Activated T-cell treated with anti-CD3 and anti-CD28 coated beads, Interleukin-2, amount 50 U/mL, for 48 hours (primary cell): ENCODE measurements around the gene SEPTIN14.
"Not testable (repeated sequence)": the region's sequence is repeated elsewhere in the genome, so short reads cannot be mapped to it uniquely, and the experiment has no call there.

Source experiments
- DNase-seq, 2 experiments: peaks; one replicate each; pipeline ENCODE4 v3.0.0-alpha.2; 2020

The SEPTIN14 gene

DNA sequence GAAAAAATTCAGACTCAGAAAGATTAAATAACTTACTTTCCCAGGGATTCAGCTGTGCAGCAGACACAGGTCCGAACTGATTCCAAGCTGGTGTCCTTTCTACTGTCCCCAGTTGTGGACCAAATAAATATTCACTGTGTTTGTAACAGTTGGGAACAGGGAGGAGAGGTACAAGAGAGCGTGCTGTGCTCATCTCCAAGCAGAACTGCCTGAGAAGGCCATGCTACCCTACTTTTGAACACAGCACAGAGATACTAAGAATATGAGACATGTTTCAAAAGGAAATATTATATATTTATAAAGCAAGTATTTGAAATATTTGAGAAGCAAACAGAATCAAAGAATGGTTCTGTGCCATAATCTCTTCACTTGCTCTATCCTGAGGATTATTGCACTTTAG lies at the start of gene SEPTIN14:
Gene SEPTIN14 (minus strand): TSS at position 101 of the 400 bp plus-strand sequence. CDS start 756 bp downstream, outside the sequence.
- not testable (repeated sequence) for DNase-seq

DNA sequence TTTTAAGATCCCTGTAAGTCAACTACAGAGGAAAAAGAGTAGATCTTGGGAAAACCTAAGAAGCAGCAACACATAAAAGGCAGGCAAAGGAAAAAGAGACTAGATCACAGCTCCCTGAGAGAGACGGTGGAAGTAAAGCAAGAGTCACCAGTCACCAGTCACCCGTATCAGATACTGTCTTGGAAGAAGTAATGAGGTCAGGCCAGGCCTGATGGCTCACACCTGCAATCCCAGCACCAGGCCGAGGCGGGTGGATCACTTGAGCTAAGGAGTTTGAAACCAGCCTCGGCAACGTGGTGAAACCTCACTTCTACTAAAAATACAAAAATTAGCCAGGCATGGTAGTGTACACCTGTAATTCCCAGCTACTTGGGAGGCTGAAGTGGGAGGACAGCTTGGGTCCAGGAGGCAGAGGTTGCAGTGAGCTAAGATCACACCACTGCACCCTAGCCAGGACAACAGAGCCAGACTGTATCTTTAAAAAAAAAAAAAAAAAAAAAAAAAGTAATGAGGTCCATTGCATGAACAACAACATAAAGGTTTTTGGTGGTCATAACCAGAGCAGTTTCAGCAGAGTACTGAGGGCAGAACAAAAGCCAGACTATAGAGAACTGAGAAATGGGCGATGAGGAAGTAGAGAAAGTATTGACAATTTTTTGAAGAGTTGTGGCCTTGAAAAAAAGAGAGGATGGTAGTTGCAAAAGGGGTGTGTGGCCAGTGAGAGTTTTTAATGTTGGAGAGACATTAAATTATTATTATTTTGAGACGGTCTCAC lies 41.6 kb upstream of the SEPTIN14 start:
- no peak for DNase-seq

DNA sequence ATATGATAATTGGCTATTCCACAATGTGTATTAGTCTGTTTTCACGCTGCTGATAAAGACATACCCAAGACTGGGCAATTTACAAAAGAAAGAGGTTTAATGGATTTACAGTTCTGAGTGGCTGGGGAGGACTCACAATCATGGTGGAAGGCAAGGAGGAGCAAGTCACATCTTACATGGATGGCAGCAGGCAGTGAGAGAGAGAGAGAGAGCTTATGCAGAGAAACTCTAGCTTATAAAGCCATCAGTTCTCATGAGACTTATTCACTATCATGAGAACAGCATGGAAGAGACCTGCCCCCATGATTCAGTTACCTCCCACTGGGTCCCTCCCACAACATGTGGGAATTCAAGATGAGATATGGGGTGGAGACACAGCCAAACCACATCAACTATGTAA lies 38.5 kb upstream of the SEPTIN14 start:
- not testable (repeated sequence) for DNase-seq

DNA sequence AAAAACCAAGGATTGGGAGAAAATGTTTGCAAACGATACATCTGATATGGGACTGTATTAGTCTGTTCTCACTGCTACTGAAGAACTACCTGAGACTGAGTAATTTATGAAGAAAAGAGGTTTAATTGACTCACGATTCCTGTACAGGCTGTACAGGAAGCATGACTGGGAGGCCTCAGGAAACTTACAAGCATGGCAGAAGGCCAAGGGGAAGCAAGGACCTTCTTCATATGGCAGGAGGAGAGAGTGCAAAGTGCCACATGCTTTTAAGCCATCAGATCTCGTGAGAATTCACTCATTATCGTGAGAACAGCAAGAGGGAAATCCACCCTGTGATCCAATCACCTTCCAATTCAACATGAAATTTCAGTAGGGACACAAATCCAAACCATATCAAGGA lies 35.7 kb upstream of the SEPTIN14 start:
- no peak for DNase-seq

DNA sequence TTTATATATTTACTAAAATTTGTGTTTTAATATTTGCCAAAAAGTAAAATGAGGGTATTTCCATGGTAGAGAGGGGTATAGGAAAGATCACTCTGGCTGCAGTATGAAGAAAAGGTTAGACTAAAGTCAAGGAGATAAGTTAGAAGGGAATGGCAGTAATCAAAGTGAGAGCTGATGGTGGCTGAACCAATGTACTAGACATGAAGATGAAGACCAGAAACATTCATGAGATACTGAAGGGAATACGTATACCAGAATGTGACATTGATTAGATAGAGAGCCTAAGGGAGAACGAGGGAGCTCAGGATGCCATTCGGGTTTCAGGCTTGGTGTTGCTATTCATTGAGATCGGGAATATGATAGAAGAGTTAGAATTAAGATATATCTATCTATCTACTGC lies 32.5 kb upstream of the SEPTIN14 start:
- DNase-seq: no peak

DNA sequence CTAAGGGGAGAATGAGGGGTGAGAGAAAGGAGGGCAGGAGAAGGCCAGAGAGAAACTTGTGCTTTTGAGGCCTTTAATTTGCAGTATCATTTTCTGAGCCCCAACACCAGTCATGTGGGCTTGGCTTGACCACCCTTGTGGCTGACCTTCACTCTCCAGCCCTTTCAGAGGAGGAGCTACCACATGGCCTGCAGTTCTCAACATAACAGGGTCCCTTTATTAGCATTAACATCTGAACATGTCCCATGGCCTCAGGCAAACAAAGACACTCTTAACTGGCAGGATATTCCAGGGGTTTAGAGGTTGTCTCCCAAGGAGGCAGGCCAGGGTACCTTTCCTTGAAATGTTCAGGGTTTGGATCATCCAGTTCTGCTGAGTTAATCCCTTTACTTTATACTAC lies 31.4 kb upstream of the SEPTIN14 start:
- no peak for DNase-seq

DNA sequence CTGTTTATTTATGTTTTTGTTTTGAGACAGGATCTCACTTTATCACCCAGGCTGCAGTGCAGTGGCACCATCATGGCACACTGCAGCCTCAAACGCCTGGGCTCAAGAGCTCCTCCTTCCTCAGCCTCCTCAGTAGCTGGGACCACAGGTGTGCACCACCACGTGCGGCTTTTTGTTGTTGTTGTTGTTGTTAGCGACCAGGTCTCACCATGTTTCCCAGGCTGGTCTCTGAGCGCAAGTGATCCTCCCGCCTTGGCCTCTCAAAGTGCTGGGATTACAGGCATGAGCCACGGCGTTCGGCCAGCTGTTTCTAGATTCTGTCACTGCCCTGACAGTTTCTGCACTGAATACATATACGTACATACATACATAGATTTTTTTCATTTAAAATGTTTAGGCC lies 25.8 kb upstream of the SEPTIN14 start:
- DNase-seq: not testable (repeated sequence)

DNA sequence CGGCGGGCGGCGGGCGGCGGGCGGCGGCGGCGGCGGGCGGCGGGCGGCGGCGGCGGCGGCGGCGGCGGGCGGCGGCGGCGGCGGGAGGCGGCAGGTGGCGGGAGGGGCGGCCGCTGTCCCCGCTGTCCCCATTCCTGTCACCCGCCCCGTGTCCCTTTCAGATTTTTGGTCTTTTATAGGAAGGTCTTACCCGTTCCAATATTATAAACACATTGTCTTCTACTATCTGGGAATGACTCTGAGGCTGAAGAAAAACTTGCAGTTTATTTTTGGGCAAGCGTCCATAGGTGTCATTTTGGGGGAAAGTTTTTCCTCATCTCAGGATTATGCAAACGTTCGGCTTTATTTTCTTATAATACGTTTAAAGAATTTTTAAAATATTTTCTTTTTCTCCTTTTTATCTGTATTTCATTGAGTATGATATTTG lies 25.3 kb upstream of the SEPTIN14 start:
- DNase-seq: peak in 1 of 2 experiments; percentile 23

DNA sequence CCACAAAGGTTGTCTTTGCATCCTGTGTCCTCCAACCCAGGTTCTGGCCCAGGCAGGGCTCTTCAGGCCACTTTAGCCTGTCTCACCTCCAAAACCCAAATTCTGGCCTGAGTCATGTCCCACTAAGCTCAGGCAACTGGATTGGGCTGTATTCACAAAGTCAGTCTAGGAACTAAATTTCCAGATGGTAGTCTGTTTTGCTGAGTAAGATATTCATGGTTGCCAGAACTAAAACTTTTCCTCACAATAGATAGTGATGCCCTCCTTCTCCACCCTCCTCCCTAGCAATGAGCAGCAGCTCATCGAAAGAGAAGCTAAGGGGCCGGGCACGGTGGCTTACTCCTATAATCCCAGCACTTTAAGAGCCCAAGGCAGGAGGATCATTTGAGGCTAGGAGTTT lies 21.8 kb upstream of the SEPTIN14 start:
- DNase-seq: no peak

DNA sequence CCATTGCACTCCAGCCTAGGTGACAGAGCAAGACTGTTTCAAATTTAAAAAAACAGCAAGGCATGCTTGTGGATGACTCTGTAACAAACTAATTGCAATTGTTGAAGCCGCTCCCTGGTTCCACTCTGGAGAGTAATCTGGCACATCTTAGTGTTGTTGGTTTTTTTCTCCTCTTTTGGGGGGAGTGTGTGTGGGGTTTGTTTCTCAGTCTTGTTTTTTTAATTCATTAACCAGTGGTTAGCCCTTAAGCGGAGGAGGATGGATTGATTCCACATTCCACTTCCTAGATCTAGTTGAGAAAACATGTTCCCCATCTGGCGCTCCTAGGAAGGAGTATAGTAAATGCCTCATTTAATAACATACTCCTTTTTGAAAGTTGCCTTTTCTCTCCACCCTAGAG lies 16.1 kb upstream of the SEPTIN14 start:
- no peak for DNase-seq

DNA sequence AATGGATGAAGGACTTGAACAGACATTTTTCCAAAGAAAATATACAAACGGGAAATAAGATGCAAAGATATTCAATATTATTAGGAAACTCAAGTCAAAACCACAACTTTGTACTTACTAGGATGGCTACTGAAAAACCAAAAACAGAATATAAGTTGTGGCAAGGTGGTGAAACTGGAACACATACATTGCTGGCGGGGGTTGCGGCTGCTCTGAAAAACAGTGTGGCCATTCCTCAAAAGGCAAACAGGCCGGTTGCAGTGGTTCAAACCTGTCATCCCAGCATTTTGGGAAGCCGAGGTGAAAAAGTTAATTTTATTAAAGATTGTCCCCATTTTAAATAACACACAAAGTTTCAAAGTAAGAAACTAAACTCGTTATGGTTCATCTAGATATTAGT lies 14.8 kb upstream of the SEPTIN14 start:
- DNase-seq: no peak

DNA sequence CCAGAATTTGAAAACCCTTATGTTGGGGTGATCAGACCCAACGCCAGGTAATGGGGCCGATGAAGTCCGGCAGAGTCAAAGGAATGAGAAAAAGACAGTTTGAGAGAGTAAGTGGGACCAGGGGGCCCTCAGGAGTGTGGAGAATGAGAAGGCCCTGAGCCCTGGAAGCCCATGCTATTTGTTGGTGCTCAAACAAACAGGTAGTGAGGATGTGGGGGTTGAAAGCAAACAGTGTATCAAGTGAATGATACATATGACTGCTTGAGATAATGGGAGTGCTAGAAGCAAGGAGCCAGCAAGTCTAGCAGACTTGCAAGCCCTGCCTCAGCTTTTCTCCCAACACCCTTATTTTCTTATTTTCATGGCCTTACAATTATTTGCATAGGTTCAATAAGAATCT lies 11.2 kb upstream of the SEPTIN14 start:
- DNase-seq: no peak

DNA sequence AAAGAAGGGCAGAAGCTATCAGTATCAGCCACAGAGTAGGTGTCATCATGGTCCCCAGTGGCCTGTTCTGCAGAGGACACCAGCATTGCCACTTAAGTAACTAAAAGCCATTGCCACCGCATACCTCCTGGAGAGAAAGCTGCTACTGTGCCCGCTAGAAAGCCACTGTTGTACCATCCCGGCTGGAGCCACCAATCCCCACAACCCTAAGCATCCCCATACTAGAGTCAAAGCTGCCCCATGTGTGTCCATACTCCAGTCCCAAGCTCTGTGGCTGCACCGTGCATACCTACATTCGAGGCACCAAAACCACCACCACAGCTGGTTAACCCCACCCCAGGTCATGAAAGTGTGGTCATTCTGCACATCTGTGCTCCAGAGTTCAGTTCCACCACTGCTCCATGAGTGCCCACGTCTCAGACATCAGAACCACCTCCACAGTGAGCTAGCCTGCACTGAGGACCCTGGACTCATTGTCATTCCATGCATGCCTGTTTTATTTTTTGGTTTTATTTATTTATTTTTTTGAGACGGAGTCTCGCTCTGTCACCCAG lies 9.5 kb upstream of the SEPTIN14 start:
- DNase-seq: no peak

DNA sequence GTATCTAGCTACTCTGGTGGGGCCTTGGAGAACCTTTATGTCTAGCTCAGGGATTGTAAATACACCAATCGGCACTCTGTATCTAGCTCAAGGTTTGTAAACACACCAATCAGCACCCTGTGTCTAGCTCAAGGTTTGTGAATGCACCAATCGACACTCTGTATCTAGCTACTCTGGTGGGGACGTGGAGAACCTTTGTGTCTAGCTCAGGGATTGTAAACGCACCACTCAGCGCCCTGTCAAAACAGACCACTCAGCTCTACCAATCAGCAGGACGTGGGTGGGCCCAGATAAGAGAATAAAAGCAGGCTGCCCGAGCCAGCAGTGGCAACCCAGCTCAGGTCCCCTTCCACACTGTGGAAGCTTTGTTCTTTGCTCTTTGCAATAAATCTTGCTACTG lies 6.4 kb upstream of the SEPTIN14 start:
- not testable (repeated sequence) for DNase-seq

DNA sequence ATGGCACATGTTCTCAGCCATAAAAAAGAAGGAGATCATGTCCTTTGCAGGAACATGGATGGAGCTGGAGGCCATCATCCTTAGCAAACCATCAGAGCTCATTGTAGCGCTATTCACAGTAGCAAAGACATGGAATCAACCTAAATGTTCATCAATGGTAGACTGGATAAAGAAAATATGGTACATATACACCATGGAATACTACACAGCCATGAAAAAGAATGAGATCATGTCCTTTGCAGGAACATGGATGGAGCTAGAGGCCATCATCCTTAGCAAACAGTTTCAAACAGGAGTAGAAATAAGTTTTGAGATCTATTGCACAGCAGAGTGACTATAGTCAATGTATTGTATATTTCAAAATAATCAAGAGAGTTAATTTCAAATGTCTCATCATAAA lies 17.4 kb downstream of the SEPTIN14 start:
- DNase-seq: not testable (repeated sequence)

DNA sequence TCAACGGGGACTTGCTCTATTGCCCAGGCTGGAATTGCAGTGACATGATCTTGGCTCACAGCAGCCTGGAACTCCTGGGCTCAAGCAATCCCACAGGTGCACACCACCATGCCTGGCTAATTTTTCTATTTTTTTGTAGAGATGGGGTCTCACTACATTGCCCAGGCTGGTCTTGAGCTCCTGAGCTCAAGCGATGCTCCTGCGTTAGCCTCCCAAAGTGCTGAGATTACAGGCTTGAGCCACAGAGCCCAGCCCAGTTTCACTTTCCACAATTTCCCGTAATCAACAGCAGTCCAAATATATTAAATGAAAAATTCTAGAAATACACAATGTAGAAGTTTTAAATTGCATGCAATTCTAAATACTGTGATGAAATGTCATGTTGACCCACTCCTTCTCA lies 24.0 kb downstream of the SEPTIN14 start:
- DNase-seq: no peak

DNA sequence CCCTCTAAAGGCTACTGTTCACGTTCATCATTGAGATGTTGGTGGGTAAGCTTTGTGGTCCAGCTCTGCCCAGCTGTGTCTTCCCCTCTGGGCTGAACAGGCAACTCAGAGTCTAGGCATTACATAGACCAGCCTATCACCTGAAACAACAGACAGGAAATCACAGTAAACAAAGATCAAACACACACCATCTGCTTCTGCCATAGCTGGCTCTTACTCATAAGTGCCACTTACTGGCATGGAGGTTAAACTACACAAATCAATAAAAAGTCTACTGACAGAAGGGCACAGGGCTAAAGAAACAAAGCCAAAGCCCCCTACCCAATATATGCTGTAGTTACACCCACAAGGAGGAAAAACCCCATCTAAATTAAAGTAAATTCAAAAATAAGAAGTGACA lies 35.0 kb downstream of the SEPTIN14 start:
- DNase-seq: no peak

DNA sequence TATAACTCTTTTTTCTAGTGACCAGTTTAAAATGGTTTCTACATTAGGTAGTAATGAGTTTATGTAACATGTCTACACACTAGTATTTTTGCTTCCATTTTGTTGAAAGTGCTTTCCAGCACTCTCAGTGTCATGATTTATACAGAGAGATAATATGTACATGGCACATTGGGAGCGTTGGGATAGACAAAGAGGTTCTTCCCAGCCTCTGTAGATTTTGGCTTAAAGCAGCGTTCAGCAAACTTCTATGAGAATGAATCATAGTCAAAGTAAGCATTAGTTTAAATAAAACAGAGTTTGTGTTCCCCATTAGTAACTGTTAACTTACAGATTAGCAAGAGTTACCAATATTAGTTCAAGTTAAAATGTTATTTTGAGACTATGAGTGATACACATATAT lies 43.9 kb downstream of the SEPTIN14 start:
- DNase-seq: no peak

DNA sequence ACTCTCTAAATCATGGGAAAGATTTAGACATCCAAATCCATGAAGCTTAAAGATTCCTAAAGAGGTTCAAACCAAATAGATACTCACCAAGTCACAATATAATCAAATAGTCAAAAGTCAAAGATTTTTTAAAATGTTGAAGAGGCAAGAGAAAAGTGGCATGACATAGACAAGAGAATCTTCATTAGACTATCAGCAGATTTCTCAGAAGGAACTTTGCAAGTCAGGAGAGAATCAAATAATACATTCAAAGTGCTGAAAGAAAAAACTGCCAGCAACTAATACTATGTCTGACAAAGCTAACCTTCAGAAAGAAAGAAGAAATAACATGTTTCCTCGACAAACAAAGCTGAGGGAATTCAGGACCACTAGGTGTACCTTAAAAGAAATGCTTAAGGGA lies 65.3 kb downstream of the SEPTIN14 start:
- DNase-seq: not testable (repeated sequence)

DNA sequence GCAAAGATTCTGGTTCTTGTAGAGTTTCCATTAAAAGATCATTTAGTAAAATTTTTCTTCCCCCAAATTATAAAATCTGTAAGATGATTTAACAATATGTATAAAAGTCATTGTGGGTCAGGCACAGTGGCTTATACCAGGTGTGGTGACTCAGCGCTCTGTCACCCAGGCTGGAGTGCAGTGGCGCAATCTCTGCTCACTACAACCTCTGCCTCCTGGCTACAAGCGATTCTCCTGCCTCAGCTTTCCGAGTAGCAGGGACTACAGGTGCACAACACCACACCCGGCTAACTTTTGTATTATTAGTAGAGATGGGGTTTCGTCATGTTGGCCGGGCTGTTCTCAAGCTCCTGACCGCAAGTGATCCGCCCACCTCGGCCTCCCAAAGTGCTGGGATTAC lies 68.0 kb downstream of the SEPTIN14 start:
- DNase-seq: peak in 1 of 2 experiments; percentile 23

DNA sequence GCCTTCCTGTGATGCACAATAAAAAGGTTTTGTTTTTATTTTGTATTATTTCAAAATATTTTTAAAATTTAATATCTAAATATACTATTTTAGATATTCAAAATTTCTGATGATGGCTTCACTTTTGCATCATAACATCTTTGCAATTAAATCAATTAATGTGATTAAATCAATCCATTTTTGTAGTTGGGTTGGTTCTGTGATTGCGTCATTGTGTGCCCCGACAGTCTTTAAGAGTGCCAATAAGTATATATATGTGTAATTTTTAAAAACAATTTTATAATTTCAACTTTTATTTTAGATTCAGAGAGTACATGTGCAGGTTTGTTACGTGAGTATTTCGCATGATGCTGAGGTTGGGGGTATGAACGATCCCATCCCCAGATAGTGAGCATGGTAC lies 70.5 kb downstream of the SEPTIN14 start:
- DNase-seq: no peak

DNA sequence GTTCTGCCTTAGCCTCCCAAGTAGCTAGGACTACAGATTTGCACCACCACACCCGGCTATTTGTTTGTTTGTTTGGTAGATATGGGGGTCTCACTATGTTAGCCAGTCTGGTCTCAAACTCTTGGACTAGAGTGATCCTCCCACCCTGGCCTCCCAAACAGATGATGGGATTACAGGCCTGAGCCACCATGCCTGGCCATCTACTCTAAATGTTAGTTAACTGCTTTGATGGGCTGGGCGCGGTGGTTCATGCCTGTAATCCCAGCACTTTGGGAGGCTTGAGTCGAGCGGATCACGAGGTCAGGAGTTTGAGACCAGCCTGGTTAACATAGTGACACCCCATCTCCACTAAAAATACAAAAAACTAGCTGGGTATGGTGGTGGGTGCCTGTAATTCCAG lies 74.8 kb downstream of the SEPTIN14 start:
- DNase-seq: no peak

DNA sequence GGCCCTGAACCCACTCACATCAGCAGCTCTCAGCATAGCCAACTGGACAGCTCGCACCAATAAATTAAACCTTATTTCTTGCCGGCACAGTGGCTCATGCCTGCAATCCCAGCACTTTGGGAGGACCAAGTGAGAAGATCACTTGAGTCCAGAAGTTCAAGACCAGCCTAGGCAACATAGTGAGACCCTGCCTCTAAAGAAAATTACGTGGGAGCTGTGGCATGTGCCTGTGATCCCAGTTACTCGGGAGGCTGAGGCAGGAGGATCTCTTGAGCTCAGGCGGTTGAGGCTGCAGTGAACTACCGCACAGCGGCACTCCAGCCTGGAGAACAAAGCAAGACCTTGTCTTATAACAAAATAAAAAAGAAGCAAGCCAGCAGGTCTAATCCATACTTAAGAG lies 75.7 kb downstream of the SEPTIN14 start:
- DNase-seq: no peak

DNA sequence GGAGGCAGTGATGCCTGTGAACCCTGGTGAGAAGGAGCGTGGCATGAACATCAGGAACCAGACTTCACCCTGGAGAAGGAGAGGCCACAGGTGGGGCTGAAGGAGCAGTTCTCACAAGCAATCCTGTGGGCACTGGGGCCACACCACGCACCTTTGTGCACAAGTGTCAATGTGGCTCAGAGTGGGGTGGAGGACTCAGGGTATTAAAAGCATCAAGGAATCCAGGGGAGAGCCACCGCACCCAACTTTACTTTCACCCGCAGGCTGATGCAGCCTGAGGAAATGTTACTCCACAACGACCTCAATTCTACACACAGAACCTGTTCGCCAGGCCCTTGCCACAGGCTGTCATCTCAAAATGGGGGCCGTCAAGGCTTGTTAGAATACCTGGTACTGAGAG lies 77.1 kb downstream of the SEPTIN14 start:
- not testable (repeated sequence) for DNase-seq

DNA sequence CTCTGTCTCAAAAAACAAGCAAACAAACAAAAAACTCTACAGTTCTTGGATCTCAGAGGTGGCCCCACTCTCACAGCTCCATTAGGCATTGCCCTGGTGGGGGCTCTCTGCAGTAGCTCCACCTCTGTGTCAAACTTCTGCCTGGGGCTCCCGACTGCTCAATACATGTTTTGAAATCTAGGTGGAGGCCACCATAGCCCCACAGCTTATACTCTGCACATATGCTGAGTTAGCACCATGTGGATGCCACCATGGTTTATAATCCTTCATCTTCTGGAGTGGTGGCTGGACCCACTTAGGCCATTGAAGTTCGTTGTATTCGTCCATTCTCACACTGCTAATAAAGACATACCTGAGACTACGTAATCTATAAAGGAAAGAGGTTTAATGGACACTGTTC lies 78.4 kb downstream of the SEPTIN14 start:
- DNase-seq: no peak
